GM19328 (cell line): ENCODE measurements around the gene PCK1.

Source experiments
- ATAC-seq: cut with Tn5 transposase; IDR thresholded peaks from one replicate; pipeline ENCODE4 v1.9.1; 2021; ENCODE audit warnings: mild to moderate bottlenecking, moderate library complexity; ENCODE audit not compliant: unreplicated experiment

Gene PCK1

DNA sequence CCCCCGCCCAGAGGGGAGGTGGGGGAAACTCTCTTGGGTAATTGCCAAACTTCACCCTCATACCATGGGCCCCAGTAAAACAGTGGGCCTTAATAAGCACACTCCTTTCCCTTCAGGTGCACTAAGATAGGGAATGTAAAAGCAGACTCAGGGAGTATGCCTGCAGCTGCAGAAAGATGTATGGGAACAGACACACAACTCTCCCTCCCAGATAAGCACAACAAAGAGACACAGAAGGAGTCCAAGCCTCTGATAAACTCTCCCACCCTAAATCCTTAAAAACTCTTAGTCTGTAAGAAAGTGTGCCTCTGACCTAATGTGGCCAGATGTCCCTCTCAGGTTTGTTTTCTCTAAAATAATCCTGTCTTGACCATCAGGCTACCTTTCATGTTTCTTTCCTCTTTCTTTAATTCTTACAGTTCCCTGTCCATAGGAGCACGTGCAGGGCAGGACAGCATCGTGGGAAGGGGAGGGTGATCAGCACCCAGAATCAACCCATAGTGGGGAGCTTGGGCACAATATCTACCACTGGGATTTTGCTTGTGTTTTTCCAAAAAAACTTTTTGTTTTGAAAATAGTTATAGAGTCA is 24.7 kb upstream of the PCK1 start:
- no peak for ATAC-seq

DNA sequence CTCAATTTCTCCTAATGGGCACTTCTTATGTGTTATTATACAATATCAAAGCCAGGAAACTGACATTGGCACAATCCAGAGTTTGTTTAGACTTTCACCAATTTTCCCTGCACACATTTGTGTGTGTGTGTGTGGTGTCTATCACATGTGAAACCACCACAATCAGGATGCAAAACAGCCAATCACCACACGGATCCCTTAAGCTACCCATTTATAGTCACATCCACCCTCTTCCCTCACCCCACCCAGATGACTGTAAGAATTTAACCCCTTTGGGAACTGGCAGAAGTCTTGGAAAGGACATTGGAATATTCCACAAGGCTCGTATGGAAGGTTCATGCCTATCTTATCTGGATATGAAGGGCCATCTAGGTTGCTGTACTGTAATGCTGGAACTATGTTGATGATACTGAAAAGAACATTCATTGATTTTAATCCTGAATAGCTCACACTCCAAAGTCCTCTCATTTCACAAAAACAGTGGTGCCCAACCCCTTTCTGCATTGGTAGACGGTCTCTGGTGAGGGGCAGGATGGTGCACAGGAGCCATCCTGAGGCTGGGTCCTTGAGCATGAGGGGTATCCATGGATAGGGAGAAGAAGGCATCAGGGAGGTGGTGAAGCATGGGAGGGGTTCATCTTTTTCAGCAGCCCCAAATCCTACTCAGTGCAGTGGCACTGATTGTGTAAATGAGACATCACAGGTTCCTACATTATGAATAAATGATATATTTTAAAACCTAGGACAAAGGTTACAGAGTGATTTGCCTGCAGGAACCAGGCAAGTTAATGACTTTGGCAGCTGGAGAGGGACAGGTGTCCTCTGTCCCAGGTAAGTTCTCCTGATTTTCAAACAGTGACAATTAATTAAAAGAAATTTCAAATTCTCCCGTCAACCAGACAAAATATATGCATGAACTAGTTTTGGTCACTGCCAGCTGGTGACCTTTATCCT is 23.9 kb upstream of the PCK1 start:
- ATAC-seq, result no peak

GRCh38 chr20:57537822-57538221 is 23.1 kb upstream of the PCK1 start:
- ATAC-seq, result no peak

DNA sequence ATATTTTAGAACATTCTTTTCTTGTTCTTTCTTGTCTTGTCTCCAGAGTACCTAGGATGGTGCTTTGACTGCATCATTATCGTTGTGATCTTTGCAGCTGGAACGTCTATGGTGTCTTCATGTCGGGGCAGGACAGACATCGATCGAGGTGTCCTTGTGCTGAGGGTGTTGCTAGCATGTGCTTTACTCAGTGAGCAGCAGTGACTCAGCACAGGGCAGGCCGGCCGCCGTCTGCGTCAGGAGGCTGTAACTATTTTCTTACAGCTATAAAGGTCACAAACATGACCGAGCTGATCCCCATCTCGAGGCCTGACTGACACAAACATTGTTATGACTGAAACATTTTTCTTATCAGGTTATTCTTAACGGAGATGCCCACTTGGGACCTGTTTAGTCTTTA is 21.0 kb upstream of the PCK1 start:
- ATAC-seq, result no peak

DNA sequence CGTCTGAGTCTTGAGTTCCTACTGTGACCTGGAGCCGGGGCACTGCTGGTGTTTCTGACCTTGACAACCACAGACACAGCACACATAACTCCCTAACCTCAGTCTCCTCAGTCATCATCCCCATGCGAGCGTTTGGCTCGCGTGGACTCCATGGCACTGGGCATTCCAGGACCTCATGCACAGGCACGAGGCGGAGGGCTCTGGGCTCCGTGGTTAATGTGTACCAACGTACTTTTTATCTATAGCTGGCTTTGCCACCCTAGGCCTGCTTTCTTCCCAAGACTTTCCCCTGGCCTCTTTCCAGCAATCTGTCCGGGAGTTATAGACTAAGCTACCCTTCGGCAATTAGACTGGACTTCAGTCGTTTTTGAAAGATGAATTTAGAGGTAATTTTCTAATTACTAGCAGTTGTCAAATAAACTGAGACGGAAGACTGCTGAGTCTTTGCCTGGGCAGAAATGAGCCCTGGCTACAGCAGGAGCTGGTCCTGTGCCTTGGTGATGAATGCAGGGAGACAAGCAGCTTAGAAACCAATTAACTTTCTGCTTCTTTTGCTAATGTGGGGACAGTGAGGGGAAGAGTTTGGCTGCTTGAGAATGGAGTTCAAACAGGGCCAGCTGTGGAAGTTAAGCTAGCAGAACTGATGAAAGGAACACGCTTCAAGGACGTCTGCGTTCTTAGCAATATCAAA is 19.9 kb upstream of the PCK1 start:
- no peak for ATAC-seq

DNA sequence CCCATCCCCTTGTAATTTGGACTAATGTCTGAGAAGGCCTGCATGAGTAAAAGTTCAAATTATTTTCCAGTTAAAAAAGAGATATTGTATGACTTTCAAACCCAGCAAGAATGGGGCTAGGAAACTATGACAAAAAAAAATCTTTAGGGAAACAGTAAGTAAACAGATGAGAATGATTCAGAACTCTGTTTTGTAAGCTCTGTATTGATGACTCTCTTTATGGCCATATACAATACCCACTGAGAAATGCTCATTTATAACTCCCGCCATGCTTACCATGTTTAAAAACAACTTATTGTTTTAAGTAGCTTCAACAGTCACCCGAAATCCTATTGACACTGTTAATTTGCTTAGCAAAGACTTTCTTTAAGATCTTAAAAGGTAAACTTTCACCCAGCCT is 17.2 kb upstream of the PCK1 start:
- ATAC-seq, result no peak

- no peak for ATAC-seq
Observed at GRCh38 chr20:57544838-57545564, 15.9 kb upstream of the PCK1 start.

DNA sequence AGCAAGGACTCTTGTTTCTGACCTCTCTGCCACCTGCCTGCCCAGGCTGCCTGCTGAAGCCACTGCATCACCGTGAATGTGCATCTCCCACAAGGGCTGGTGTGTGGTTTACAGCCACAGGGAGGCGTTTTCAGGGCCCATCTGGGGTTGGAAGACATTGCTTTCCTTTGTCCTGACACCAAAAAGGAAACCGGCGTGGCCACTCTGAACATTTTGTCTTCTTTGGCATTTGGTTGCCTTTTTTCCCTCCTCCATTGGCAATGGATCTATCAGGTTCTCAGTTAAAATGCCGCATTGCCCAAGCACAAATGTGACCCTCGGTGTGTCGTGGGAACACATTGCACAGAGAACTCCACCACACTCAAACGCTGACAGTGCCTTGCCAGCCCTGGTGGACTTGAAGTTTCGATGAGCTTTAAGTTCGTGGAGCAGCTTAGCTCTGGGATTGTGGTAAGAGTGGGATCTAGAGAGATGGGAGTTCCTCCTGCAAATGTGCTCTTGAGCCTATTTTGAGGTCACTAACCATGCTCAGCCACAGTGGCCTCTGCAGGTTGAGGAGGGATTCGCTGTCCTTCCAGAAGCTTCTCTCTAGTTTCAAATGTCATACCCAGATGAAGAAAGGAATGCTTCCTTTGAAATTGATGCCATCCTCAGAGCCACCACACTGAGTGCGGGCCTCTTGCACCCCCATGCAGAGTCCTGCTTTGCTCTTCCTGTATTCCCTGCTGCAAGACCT is 14.8 kb upstream of the PCK1 start:
- no peak for ATAC-seq

GRCh38 chr20:57546956-57547649 is 13.8 kb upstream of the PCK1 start:
- no peak for ATAC-seq

- no peak for ATAC-seq
Observed at GRCh38 chr20:57548177-57549058, 12.5 kb upstream of the PCK1 start.

GRCh38 chr20:57552471-57552870 is 8.4 kb upstream of the PCK1 start:
- ATAC-seq, result no peak

GRCh38 chr20:57553376-57554018 is 7.4 kb upstream of the PCK1 start:
- ATAC-seq, result no peak

DNA sequence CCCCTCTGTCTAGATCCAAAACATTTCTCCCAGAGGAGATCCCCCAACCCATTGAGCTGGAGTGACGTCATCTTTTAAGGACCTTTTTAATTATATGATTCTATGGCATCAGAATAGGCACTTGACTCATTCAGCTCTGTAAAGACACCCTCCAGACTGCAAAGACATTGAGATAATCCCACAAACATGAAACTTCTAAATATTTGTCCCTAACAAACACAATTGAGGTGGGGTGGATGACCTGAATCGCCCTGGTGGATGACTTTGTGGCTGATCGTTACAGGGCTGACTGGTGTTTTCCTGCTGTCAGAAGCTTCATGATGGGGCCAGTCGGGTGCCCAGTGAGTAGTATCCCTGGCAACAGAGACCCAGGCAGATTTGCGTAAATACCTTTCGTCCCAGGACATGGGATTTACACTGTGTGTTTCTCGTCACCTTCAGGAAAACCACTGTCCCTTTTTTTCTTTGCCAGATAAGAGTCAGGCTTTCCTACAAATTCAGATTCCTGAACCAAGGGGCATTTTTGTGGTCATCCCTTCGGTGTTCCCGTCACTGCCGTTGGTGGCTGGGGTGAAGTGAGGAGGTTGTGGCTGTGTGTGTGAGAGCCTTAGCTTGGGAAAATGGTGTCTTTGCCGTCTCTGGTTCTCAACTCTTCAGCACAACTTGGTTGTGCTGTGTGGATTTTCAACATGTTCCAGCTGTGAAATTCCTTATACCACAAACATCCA is 5.3 kb upstream of the PCK1 start:
- no peak for ATAC-seq

GRCh38 chr20:57556980-57557274 is 4.0 kb upstream of the PCK1 start:
- ATAC-seq, result no peak

DNA sequence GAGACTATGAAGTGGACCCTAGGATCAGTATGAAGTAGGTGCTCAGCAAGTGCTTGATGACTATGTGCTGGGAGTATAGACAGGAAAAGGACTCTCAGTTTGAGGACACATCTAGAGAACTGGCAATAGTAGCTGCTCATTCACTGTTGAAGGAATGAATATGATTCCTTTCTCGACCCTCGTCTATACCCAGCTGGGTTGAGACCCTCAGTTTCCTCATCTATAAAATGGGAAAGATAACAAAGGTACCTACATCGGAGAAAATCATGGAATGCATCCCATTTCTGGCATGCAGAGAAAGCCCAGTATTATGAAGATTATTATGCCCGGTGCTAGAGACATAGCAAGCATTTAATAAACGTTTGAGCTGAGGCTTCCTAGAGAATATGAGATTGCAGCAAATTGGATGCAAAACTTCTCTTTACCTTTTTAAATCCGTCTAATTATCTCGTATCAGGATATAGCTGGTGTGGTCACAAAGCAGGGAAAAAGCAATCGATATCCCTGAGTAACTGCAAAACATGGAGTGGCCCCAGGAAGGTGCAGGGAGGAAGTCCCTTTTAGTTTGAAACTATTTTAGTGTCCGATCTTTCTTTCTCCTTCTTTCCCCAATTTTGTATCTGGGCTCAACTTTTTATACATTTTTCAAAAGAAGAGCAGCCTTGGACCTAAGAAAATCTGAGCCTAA is 2.8 kb upstream of the PCK1 start:
- no peak for ATAC-seq

- no peak for ATAC-seq
Observed at GRCh38 chr20:57558614-57559288, 2.2 kb upstream of the PCK1 start.

- no peak for ATAC-seq
Observed at GRCh38 chr20:57559289-57559634, 1.6 kb upstream of the PCK1 start.
